Adrenal gland (tissue), 12 donors: ENCODE results near the gene PAGE2. TPM values are rescaled to one million over a fixed set of nuclear protein-coding genes. Genes with fewer than 3 reads are reported as not detected.
"Not testable (repeated sequence)": the region's sequence is repeated elsewhere in the genome, so short reads cannot be mapped to it uniquely, and the experiment has no call there.

Experiments
- DNase-seq, 7 donors: peaks; one replicate each; pipeline ENCODE4 v3.0.0-alpha.2; 2019 to 2020
- H3K27ac ChIP-seq, 5 donors: fragments of 200-600 bp; sonication (generic) in 4 of 5; 1 replicate in 3 of 5; 2 replicates in 2 of 5; pipeline versions ENCODE4 v1.5.1 to v1.8.0; 2016 to 2020; ENCODE audit warnings: mild to moderate bottlenecking in 1 of 5
- H3K27me3 ChIP-seq: fragments of 200-600 bp; 2 replicates; pipeline ENCODE4 v1.8.0; 2021
- H3K36me3 ChIP-seq, 2 donors: fragments of 200-600 bp; replicated peaks in 1 of 2; 1 replicate in 1 of 2; 2 replicates in 1 of 2; pipeline versions ENCODE4 v1.5.1 to v1.8.0; 2018 to 2022
- H3K4me1 ChIP-seq, 2 donors: fragments of 200-600 bp; replicated peaks in 1 of 2; 1 replicate in 1 of 2; 2 replicates in 1 of 2; pipeline versions ENCODE4 v1.5.1 to v1.8.0; 2018 to 2021
- H3K4me3 ChIP-seq, 4 donors: fragments of 200-600 bp; sonication (generic) in 3 of 4; one replicate each; pipeline ENCODE4 v1.5.1; 2016 to 2018
- H3K9me3 ChIP-seq, 3 donors: fragments of 200-600 bp; sonication (generic) in 1 of 3; replicated peaks in 1 of 3; 1 replicate in 2 of 3; 2 replicates in 1 of 3; pipeline versions ENCODE4 v1.5.1 to v1.8.0; 2016 to 2021
- CTCF ChIP-seq, 6 experiments: fragments of 450-650 bp in 4 of 6; fragments of 200-600 bp in 2 of 6; sonication (generic) in 1 of 6; IDR thresholded peaks; 1 replicate in 5 of 6; 2 replicates in 1 of 6; pipeline versions ENCODE4 v1.5.1 to v1.8.0; 2016 to 2021; ENCODE audit warnings: antibody characterized with exemption in 6 of 6, mild to moderate bottlenecking in 2 of 6, moderate library complexity in 1 of 6
- POLR2A ChIP-seq, 2 donors: fragments of 450-650 bp; IDR thresholded peaks; one replicate each; pipeline ENCODE4 v1.6.1; 2017; ENCODE audit warnings: antibody characterized with exemption in 2 of 2, mild to moderate bottlenecking in 2 of 2, moderate library complexity in 1 of 2
- WGBS, 4 donors: extraction: QIAGEN DNeasy Blood & Tissue Kit in 2 of 4; methylation state at CpG; one replicate each; pipeline versions ENCODE4 v1.1.5 to v1.1.7; 2013 to 2017; 5-methylcytosine and 5-hydroxymethylcytosine counted together
- intact Hi-C, 2 donors: fragments of 100-400 bp; cut with DNase I; formaldehyde crosslinking; loops; one replicate each; pipeline versions ENCODE4 v1.14.1 to v1.15.0; 2022 to 2023
- polyA plus RNA-seq, 3 donors: library from polyadenylated mRNA; stranded (reverse); fragments of 200-250 nt in 2 of 3; fragments of 350-450 nt in 1 of 3; fragmentation: Illumina TruSeq in 1 of 3; extraction: RNeasy Lipid Tissue Mini Kit (QIAGEN cat#74804) in 1 of 3; gene quantifications; one replicate each; pipeline ENCODE4 v1.2.3, GENCODE V29; 2013 to 2014
- total RNA-seq, 9 donors: library from RNA; depleted of rRNA in 4 of 9; stranded (reverse); fragments of >200 nt in 4 of 9; fragments of 120-200 nt in 1 of 9; fragmentation: NEBNext Ultra II Directional in 1 of 9; extraction: Animal tissue kit (Norgen Biotek cat#: 25700) in 1 of 9; gene quantifications; one replicate each; pipeline versions ENCODE4 v1.1.0 to v1.2.4, GENCODE V29; 2013 to 2023
- donor health status: healthy with polysubstance abuse.
- donor health status: Bipolar disorder and iron deficiency.
- donor health status: DM: yes; HTN: yes; CAD: no.
- donor health status: DM: no; HTN: no; CAD: no.
- donor health status: DM: no; HTN: no; CAD: no.
- donor health status: DM: yes; HTN: yes; CAD: no.

PAGE2 gene
- total and polyA plus RNA-seq, 12 donors, result not detected

- TF ChIP-seq CTCF (IDR thresholded peaks at IDR 0.05), result no peak
- peaks cover 5% of the 10 kb centered on the region for H3K27me3 ChIP-seq
- H3K9me3 ChIP-seq, result no peaks in the 10 kb centered on the region
- no peak overlapping the region for H3K27ac ChIP-seq
- WGBS, 4 donors, result 10 to 35% (median 27%) methylated on average over 6 to 7 of the region's 7 CpGs
- no peaks in the 10 kb centered on the region for H3K4me1 ChIP-seq
- DNase-seq, result peak in 1 of 7 donors; percentile 1
- intact Hi-C loops, result loop anchor here in 1 of 2 donors (5.0 kb wide), 1 partner anchor 165 kb away; no protein-coding TSS in a partner anchor
- H3K4me3 ChIP-seq, result peak overlapping the region in 1 of 4 donors; percentile 33
- H3K36me3 ChIP-seq, result no peaks in the 10 kb centered on the region
Observed at GRCh38 chrX:55056820-55057674, 31.8 kb upstream of the PAGE2 start.

GRCh38 chrX:55057675-55058249, 31.1 kb upstream of the PAGE2 start:
- DNase-seq, result peak in 5 of 7 donors; percentile 18 to 59 (median 27)
- H3K27ac ChIP-seq, result no peak overlapping the region
- TF ChIP-seq CTCF (IDR thresholded peaks at IDR 0.05) (peak; percentile 69 to 81 (median 72)), POLR2A (IDR thresholded peaks at IDR 0.05) (no peak)
- 18 to 22% (median 20%) methylated on average over 5 of the region's 5 CpGs for WGBS, 4 donors
- peaks cover 5% of the 10 kb centered on the region for H3K27me3 ChIP-seq
- no peaks in the 10 kb centered on the region for H3K36me3 ChIP-seq
- H3K4me3 ChIP-seq, result peak overlapping the region in 1 of 4 donors; percentile 33
- no peaks in the 10 kb centered on the region for H3K4me1 ChIP-seq
- intact Hi-C loops, result loop anchor here in 1 of 2 donors (5.0 kb wide), 1 partner anchor 165 kb away; no protein-coding TSS in a partner anchor
- no peaks in the 10 kb centered on the region for H3K9me3 ChIP-seq

GRCh38 chrX:55067180-55067579, 21.6 kb upstream of the PAGE2 start:
- intact Hi-C loops, H3K9me3 ChIP-seq, H3K36me3 ChIP-seq, H3K27ac ChIP-seq, H3K4me3 ChIP-seq, DNase-seq, H3K4me1 ChIP-seq: not testable (repeated sequence)
- 43 to 88% (median 71%) methylated on average over 1 to 2 of the region's 2 CpGs for WGBS, 4 donors
- H3K27me3 ChIP-seq, result peaks cover 13% of the 10 kb centered on the region

- TF ChIP-seq CTCF (IDR thresholded peaks at IDR 0.05) (no peak), POLR2A (IDR thresholded peaks at IDR 0.05) (no peak)
- no peaks in the 10 kb centered on the region for H3K4me1 ChIP-seq
- intact Hi-C loops, result no loop called here
- DNase-seq, result no peak
- H3K9me3 ChIP-seq, result no peaks in the 10 kb centered on the region
- peaks cover 18% of the 10 kb centered on the region for H3K27me3 ChIP-seq
- no peaks in the 10 kb centered on the region for H3K36me3 ChIP-seq
- no peak overlapping the region for H3K27ac ChIP-seq
- H3K4me3 ChIP-seq, result no peak overlapping the region
- WGBS, 4 donors, result 67 to 100% (median 88%) methylated on average over 1 to 3 of the region's 3 CpGs
Observed at GRCh38 chrX:55072286-55072685, 16.5 kb upstream of the PAGE2 start.
